ENCODE results near the gene ZGPAT. TPM values are rescaled to one million over a fixed set of nuclear protein-coding genes. Genes with fewer than 3 reads are reported as not detected.

Gene ZGPAT
- total RNA-seq, 4 donors from 2014 or later = 34.4 to 44.7 (median 35.9) TPM

GRCh38 chr20:63680857-63681608, 26.8 kb upstream of the ZGPAT start:
- TF ChIP-seq CTCF (IDR thresholded peaks at IDR 0.05) (no peak), POLR2A (IDR thresholded peaks at IDR 0.05) (no peak)
- no peak for DNase-seq (ENCODE audit: low spot score in 2 of 2)
- no peak overlapping the region for H3K4me3 ChIP-seq (ENCODE audit: low read depth, poor library complexity, severe bottlenecking)
- WGBS, 2 donors = 88 to 91% methylated on average over 19 to 23 of the region's 23 CpGs
- intact Hi-C loops (cut with DNase I; ENCODE audit: low total_unique reads) = no loop called here

GRCh38 chr20:63681609-63682142, 26.2 kb upstream of the ZGPAT start:
- H3K4me3 ChIP-seq (ENCODE audit: low read depth, poor library complexity, severe bottlenecking) = no peak overlapping the region
- no peak for TF ChIP-seq CTCF (IDR thresholded peaks at IDR 0.05)
- TF ChIP-seq POLR2A (IDR thresholded peaks at IDR 0.05) = no peak
- intact Hi-C loops (cut with DNase I; ENCODE audit: low total_unique reads) = no loop called here
- DNase-seq (ENCODE audit: low spot score in 2 of 2) = no peak
- WGBS, 2 donors = 84 to 90% methylated on average over 5 to 11 of the region's 13 CpGs

GRCh38 chr20:63682384-63683139, 25.3 kb upstream of the ZGPAT start:
- TF ChIP-seq POLR2A (IDR thresholded peaks at IDR 0.05) = no peak
- no peak for TF ChIP-seq CTCF (IDR thresholded peaks at IDR 0.05)
- intact Hi-C loops (cut with DNase I; ENCODE audit: low total_unique reads) = no loop called here
- 35 to 37% methylated on average over 18 to 21 of the region's 22 CpGs for WGBS, 2 donors
- no peak overlapping the region for H3K4me3 ChIP-seq (ENCODE audit: low read depth, poor library complexity, severe bottlenecking)
- no peak for DNase-seq (ENCODE audit: low spot score in 2 of 2)

GRCh38 chr20:63685269-63686026, 22.4 kb upstream of the ZGPAT start:
- no peak overlapping the region for H3K4me3 ChIP-seq (ENCODE audit: low read depth, poor library complexity, severe bottlenecking)
- TF ChIP-seq CTCF (IDR thresholded peaks at IDR 0.05) (no peak), POLR2A (IDR thresholded peaks at IDR 0.05) (no peak)
- DNase-seq (ENCODE audit: low spot score in 2 of 2) = no peak
- WGBS, 2 donors = 87 to 92% methylated on average over 17 to 18 of the region's 21 CpGs
- intact Hi-C loops (cut with DNase I; ENCODE audit: low total_unique reads) = no loop called here

GRCh38 chr20:63686094-63686491, 21.7 kb upstream of the ZGPAT start:
- TF ChIP-seq CTCF (IDR thresholded peaks at IDR 0.05) (no peak), POLR2A (IDR thresholded peaks at IDR 0.05) (no peak)
- no peak overlapping the region for H3K4me3 ChIP-seq (ENCODE audit: low read depth, poor library complexity, severe bottlenecking)
- WGBS, 2 donors = 73 to 100% methylated on average over 11 to 16 of the region's 24 CpGs
- intact Hi-C loops (cut with DNase I; ENCODE audit: low total_unique reads) = no loop called here
- DNase-seq (ENCODE audit: low spot score in 2 of 2) = no peak
